Activated CD4-positive, alpha-beta T cell treated with anti-CD3 and anti-CD28 coated beads, Interleukin-2, amount 50 U/mL, for 1 hour (primary cell): ENCODE results near the gene ACVR1B.

Source experiments
- DNase-seq: peaks from one replicate; pipeline ENCODE4 v3.0.0-alpha.2; 2020

ACVR1B gene

GRCh38 chr12:52005903-52006703 lies 54.6 kb downstream of the ACVR1B start:
- no peak for DNase-seq

GRCh38 chr12:52006726-52007157 lies 55.2 kb downstream of the ACVR1B start, which contains the start of gene TAMALIN:
TSS of gene TAMALIN (plus strand) at chr12:52006946. CDS start at chr12:52007020, 74 bp downstream.
- peak; percentile 84 for DNase-seq

- peak; percentile 54 for DNase-seq
These were observed 55.8 kb downstream of the ACVR1B start for GRCh38 chr12:52007158-52007921.

- no peak for DNase-seq
These were observed 56.5 kb downstream of the ACVR1B start for GRCh38 chr12:52007982-52008510.

- no peak for DNase-seq
These were observed 57.7 kb downstream of the ACVR1B start for GRCh38 chr12:52009081-52009751.

- no peak for DNase-seq
These were observed 58.7 kb downstream of the ACVR1B start for GRCh38 chr12:52010152-52010622.

- no peak for DNase-seq
These were observed 59.4 kb downstream of the ACVR1B start for GRCh38 chr12:52010692-52011601.

- DNase-seq, result no peak
These were observed 60.2 kb downstream of the ACVR1B start for GRCh38 chr12:52011602-52012214.

- DNase-seq, result no peak
These were observed 62.3 kb downstream of the ACVR1B start for GRCh38 chr12:52013626-52014310.

GRCh38 chr12:52014567-52015530 lies 63.4 kb downstream of the ACVR1B start:
- DNase-seq, result no peak

- no peak for DNase-seq
These were observed 64.1 kb downstream of the ACVR1B start for GRCh38 chr12:52015532-52016041.

- DNase-seq, result no peak
These were observed 67.1 kb downstream of the ACVR1B start for GRCh38 chr12:52018433-52019112.

GRCh38 chr12:52019113-52019770 lies 67.7 kb downstream of the ACVR1B start:
- no peak for DNase-seq

- peak; percentile 67 for DNase-seq
These were observed 69.2 kb downstream of the ACVR1B start for GRCh38 chr12:52020539-52021336.

GRCh38 chr12:52022841-52023181 lies 71.3 kb downstream of the ACVR1B start:
- no peak for DNase-seq

GRCh38 chr12:52023182-52023975 lies 71.9 kb downstream of the ACVR1B start:
- peak; percentile 93 for DNase-seq
